A549 treated with DMSO at 1 μM for 4 hours (cell line): Measurements from ENCODE around the gene ASAP2. TPM values are rescaled to one million over a fixed set of nuclear protein-coding genes. Genes with fewer than 3 reads are reported as not detected.

Experiments used
- total RNA-seq: library from RNA; stranded (reverse); fragments of 200-300 nt; extraction: Qiagen RNA extraction; gene quantifications from 5 replicates; pipeline ENCODE4 v1.2.3, GENCODE V29; 2022; ENCODE audit warnings: low read depth

Gene ASAP2
- total RNA-seq, result 30.9 to 47.4 TPM (median 39.9 TPM) in 5 replicates

DNA sequence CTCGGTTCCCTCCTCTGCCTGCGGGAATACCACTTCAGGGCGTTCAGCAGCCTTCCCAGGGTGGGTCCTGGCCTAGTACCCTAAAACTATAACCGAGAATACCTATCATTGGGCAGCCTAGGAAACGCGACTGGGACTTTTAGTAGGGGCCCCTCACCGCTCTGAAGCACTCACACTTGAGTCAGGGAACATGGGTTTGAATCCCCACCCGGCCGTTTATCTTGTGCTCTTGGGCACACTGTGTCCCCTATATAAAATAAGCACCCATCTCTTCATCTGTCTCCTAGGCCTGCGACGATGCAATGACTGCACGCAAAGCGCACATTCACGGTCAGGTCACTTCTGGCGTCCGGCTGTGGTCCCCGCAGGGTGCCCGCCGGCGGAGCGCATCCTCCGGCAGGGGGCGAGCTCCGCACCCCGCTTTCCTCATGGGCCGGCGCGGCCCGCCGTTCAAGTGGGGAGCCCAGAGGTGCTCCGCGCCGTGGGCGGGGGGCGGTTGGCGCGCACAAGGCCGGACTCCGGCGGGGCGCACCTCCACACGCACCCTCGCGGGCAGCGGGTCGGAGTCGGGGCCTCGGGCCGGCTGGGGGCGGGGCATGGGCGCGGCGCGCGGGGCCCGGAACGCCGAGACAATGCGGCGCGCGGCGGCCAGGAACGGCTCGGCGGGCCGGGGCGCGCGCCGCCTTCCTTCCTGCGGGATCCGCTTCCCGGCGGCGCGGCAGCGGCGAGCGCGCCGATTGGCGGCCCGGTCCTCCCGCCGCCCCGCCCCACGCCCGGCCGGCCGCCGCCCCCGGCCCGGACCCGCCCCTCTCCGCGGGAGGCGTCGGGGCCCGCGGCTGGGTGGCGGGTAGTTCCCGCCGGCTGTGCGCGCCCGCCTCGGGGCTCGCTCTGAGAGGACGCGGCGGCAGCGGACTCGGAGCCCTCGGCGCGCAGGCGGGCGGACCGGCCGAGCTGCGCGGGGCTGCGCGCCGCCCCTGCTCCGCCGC, at the start of gene ASAP2:
ASAP2 (plus strand) TSS at position 850 of the 986 bp plus-strand sequence. CDS start 293 bp downstream, outside the sequence.

GRCh38 chr2:9423100-9423921, 216.7 kb downstream of the ASAP2 start, which contains the start of the genes CPSF3 and ITGB1BP1:
Gene CPSF3, plus strand, starts transcription at chr2:9423654. Its CDS starts 120 bp downstream, at chr2:9423774.
Gene ITGB1BP1, minus strand, starts transcription at chr2:9423528. Its CDS starts 4,831 bp downstream, at chr2:9418697.

Other genes with a start within 250 kb of the ASAP2 start
- gene MBOAT2, start 203.1 kb upstream of the ASAP2 start, total RNA-seq, result 26.8 to 41.8 TPM (median 35.7 TPM) in 5 replicates
- 162 to 189 TPM (median 165 TPM) in 5 replicates for gene ITGB1BP1, start 216.7 kb downstream of the ASAP2 start, total RNA-seq
- 49.7 to 58.1 TPM (median 57.0 TPM) in 5 replicates for gene CPSF3, start 216.8 kb downstream of the ASAP2 start, total RNA-seq